GM12878 (cell line): ENCODE data around the gene DNAJC16. TPM values are rescaled to one million over a fixed set of nuclear protein-coding genes. Genes with fewer than 3 reads are reported as not detected.

Source experiments
- BACH1 ChIP-seq: fragments of 450-650 bp; IDR thresholded peaks from 2 replicates; pipeline ENCODE4 v1.6.1; 2017; ENCODE audit warnings: mild to moderate bottlenecking, borderline replicate concordance
- BHLHE40 ChIP-seq, 2 experiments: fragments of 450-650 bp in 1 of 2; IDR thresholded peaks; 2 replicates each; pipeline ENCODE4 v1.6.1; 2011 to 2017; ENCODE audit warnings: low read depth in 2 of 2, borderline replicate concordance in 1 of 2, improper control_type of control experiment in 1 of 2, low read length in 1 of 2, mild to moderate bottlenecking in 1 of 2
- BMI1 ChIP-seq: fragments of 450-650 bp; IDR thresholded peaks from 2 replicates; pipeline ENCODE4 v1.6.1; 2016; ENCODE audit warnings: mild to moderate bottlenecking, moderate library complexity, borderline replicate concordance
- CBFB ChIP-seq: IDR thresholded peaks from 2 replicates; pipeline ENCODE4 v1.6.1; 2016; ENCODE audit warnings: antibody characterized with exemption, low read depth
- DPF2 ChIP-seq: fragments of 450-650 bp; IDR thresholded peaks from 2 replicates; pipeline ENCODE4 v1.6.1; 2017; ENCODE audit warnings: mild to moderate bottlenecking
- EED ChIP-seq: sonication (generic); IDR thresholded peaks from 2 replicates; pipeline ENCODE4 v1.6.1; 2016; ENCODE audit warnings: antibody characterized with exemption, low read depth
- ETV6 ChIP-seq, 2 experiments: fragments of 450-650 bp in 1 of 2; IDR thresholded peaks in 1 of 2; conservative IDR thresholded peaks in 1 of 2; 2 replicates each; pipeline ENCODE4 v1.6.1; 2014; ENCODE audit warnings: antibody characterized with exemption in 1 of 2, borderline replicate concordance in 1 of 2, low read depth in 1 of 2, mild to moderate bottlenecking in 1 of 2, moderate library complexity in 1 of 2
- KDM1A ChIP-seq: fragments of 200-600 bp; sonication (generic); IDR thresholded peaks from 2 replicates; pipeline ENCODE4 v1.6.1; 2016; ENCODE audit warnings: borderline replicate concordance
- LARP7 ChIP-seq: fragments of 450-650 bp; IDR thresholded peaks from 2 replicates; pipeline ENCODE4 v1.6.1; 2017; ENCODE audit warnings: mild to moderate bottlenecking
- NFIC ChIP-seq: IDR thresholded peaks from 2 replicates; pipeline ENCODE4 v1.6.1; 2012; ENCODE audit warnings: low read depth, mild to moderate bottlenecking, inconsistent platforms, low read length, moderate library complexity
- NR2C1 ChIP-seq: fragments of 450-650 bp; IDR thresholded peaks from 2 replicates; pipeline ENCODE4 v1.6.1; 2017; ENCODE audit warnings: antibody characterized with exemption, mild to moderate bottlenecking, moderate library complexity
- NR2F1 ChIP-seq: fragments of 450-650 bp; conservative IDR thresholded peaks from 2 replicates; pipeline ENCODE4 v1.6.1; 2017; ENCODE audit warnings: mild to moderate bottlenecking
- PAX5 ChIP-seq: IDR thresholded peaks from 2 replicates; pipeline ENCODE4 v1.6.1; 2011; ENCODE audit warnings: low read depth, low read length, borderline replicate concordance
- PML ChIP-seq: IDR thresholded peaks from 2 replicates; pipeline ENCODE4 v1.6.1; 2012; ENCODE audit warnings: low read length, inconsistent platforms
- POLR2AphosphoS5 ChIP-seq: IDR thresholded peaks from 2 replicates; pipeline ENCODE4 v1.6.1; 2011; ENCODE audit warnings: mild to moderate bottlenecking, low read length, inconsistent platforms
- RBBP5 ChIP-seq: fragments of 200-600 bp; sonication (generic); conservative IDR thresholded peaks from 2 replicates; pipeline ENCODE4 v1.6.1; 2016
- SIX5 ChIP-seq: IDR thresholded peaks from 2 replicates; pipeline ENCODE4 v1.6.1; 2011; ENCODE audit warnings: mild to moderate bottlenecking, low read depth, low read length, moderate library complexity; ENCODE audit not compliant: severe bottlenecking
- SMAD1 ChIP-seq: fragments of 450-650 bp; IDR thresholded peaks from 2 replicates; pipeline ENCODE4 v1.6.1; 2018; ENCODE audit warnings: mild to moderate bottlenecking, low read depth; ENCODE audit not compliant: partially characterized antibody
- SREBF2 ChIP-seq: IDR thresholded peaks from 2 replicates; pipeline ENCODE4 v1.6.1; 2012; ENCODE audit warnings: mild to moderate bottlenecking, low read length
- SRF ChIP-seq, 2 experiments: IDR thresholded peaks; 2 replicates each; pipeline ENCODE4 v1.6.1; 2011; ENCODE audit warnings: low read depth in 2 of 2, low read length in 2 of 2, mild to moderate bottlenecking in 1 of 2, moderate library complexity in 1 of 2
- TCF3 ChIP-seq: IDR thresholded peaks from 2 replicates; pipeline ENCODE4 v1.6.1; 2012; ENCODE audit warnings: low read depth, mild to moderate bottlenecking, low read length, borderline replicate concordance; ENCODE audit not compliant: insufficient read depth
- ZBED1 ChIP-seq: IDR thresholded peaks from 2 replicates; pipeline ENCODE4 v1.6.1; 2016; ENCODE audit warnings: borderline replicate concordance
- ZNF217 ChIP-seq: fragments of 450-650 bp; IDR thresholded peaks from 2 replicates; pipeline ENCODE4 v1.6.1; 2017; ENCODE audit warnings: antibody characterized with exemption, mild to moderate bottlenecking
- ZNF24 ChIP-seq: fragments of 450-650 bp; IDR thresholded peaks from 2 replicates; pipeline ENCODE4 v1.6.1; 2017; ENCODE audit warnings: antibody characterized with exemption, mild to moderate bottlenecking
- ZNF622 ChIP-seq: fragments of 450-650 bp; IDR thresholded peaks from 2 replicates; pipeline ENCODE4 v1.6.1; 2017; ENCODE audit warnings: mild to moderate bottlenecking, inconsistent platforms
- ZZZ3 ChIP-seq: IDR thresholded peaks from 2 replicates; pipeline ENCODE4 v1.6.1; 2011; ENCODE audit warnings: low read depth; ENCODE audit not compliant: control insufficient read depth, insufficient read length
- polyA plus RNA-seq, 11 experiments: library from polyadenylated mRNA; depleted of rRNA in 4 of 11; unstranded in 6 of 11; stranded (reverse) in 5 of 11; fragments of >200 nt; fragmentation: Nextera tagmentation in 4 of 11; fragmentation: Illumina TruSeq in 1 of 11; extraction: Ambion mirVana in 4 of 11; extraction: Trizol in 1 of 11; gene quantifications; 1 replicate in 1 of 11; 2 replicates in 10 of 11; pipeline versions ENCODE4 v1.2.1 to v1.2.3, GENCODE V29; 2011 to 2016; ENCODE audit warnings: inconsistent platforms in 2 of 11, missing spikeins in 2 of 11, low read depth in 1 of 11
- total RNA-seq, 4 experiments: library from RNA; depleted of rRNA in 3 of 4; stranded (reverse); fragments of >200 nt in 3 of 4; fragmentation: Illumina TruSeq in 1 of 4; extraction: Trizol in 1 of 4; gene quantifications; 2 replicates each; pipeline versions ENCODE4 v1.2.1 to v1.2.3, GENCODE V29; 2013 to 2021
- TF ChIP-seq, protein P1 (sequence below): IDR thresholded peaks from 2 replicates; pipeline ENCODE4 v1.6.1; 2012; ENCODE audit warnings: low read depth, low read length, improper control_type of control experiment
- TF ChIP-seq, protein P2 (sequence below): fragments of 450-650 bp; IDR thresholded peaks from 2 replicates; pipeline ENCODE4 v1.6.1; 2017; ENCODE audit warnings: mild to moderate bottlenecking, moderate library complexity

The DNAJC16 gene
- total and polyA plus RNA-seq, 10 of the 15 experiments (the other 5 are each of a cell fraction or from before 2014, with no cell fraction given): 2.4 to 12.7 (median 7.8) TPM

DNA sequence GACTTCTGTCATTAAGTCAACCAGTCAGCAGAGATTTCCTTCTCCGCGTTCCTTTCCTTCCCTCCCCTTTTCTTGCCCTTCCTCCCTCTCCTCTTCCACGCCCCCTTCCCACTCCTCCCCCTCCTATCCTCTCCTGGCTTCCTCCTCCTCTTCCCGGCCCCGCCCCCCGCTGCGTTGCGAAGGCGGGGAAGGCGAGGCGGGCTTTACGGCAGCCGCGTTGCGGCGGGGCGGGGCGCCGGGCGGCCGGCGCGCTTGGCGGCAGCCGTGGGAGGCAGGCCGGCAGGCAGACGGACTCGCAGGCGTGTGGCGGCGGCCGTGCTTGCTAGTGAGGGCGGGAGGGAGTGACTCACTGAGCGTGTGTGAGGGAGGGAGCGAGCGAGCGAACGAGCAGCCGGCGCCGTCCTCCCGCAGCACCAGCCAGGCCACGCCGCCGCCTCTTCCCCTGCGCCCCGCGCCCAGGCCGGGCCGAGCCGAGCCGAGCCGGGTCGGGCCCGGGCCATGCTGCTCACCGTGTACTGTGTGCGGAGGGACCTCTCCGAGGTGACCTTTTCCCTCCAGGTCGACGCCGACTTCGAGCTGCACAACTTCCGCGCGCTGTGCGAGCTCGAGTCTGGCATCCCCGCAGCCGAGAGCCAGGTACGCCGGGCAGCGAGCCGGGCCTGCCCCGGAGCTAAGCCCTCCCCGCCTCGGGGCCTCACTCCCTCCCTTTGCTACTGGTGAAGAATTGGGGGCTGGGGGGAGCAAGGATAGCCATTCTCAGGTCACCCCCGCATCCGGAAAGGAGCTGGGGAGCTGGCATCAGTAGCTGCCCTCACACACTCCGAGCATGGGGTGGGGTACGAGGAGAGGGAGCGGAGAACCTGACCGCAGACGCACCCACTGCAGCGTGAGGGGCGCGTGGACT, 90.8 kb downstream of the DNAJC16 start, which contains the start of gene DDI2 (continued):
- TF ChIP-seq, protein P1, sequence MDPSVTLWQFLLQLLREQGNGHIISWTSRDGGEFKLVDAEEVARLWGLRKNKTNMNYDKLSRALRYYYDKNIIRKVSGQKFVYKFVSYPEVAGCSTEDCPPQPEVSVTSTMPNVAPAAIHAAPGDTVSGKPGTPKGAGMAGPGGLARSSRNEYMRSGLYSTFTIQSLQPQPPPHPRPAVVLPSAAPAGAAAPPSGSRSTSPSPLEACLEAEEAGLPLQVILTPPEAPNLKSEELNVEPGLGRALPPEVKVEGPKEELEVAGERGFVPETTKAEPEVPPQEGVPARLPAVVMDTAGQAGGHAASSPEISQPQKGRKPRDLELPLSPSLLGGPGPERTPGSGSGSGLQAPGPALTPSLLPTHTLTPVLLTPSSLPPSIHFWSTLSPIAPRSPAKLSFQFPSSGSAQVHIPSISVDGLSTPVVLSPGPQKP: peak; percentile 38; the same call in 1 of the 2 replicates
- TF ChIP-seq, protein P2, sequence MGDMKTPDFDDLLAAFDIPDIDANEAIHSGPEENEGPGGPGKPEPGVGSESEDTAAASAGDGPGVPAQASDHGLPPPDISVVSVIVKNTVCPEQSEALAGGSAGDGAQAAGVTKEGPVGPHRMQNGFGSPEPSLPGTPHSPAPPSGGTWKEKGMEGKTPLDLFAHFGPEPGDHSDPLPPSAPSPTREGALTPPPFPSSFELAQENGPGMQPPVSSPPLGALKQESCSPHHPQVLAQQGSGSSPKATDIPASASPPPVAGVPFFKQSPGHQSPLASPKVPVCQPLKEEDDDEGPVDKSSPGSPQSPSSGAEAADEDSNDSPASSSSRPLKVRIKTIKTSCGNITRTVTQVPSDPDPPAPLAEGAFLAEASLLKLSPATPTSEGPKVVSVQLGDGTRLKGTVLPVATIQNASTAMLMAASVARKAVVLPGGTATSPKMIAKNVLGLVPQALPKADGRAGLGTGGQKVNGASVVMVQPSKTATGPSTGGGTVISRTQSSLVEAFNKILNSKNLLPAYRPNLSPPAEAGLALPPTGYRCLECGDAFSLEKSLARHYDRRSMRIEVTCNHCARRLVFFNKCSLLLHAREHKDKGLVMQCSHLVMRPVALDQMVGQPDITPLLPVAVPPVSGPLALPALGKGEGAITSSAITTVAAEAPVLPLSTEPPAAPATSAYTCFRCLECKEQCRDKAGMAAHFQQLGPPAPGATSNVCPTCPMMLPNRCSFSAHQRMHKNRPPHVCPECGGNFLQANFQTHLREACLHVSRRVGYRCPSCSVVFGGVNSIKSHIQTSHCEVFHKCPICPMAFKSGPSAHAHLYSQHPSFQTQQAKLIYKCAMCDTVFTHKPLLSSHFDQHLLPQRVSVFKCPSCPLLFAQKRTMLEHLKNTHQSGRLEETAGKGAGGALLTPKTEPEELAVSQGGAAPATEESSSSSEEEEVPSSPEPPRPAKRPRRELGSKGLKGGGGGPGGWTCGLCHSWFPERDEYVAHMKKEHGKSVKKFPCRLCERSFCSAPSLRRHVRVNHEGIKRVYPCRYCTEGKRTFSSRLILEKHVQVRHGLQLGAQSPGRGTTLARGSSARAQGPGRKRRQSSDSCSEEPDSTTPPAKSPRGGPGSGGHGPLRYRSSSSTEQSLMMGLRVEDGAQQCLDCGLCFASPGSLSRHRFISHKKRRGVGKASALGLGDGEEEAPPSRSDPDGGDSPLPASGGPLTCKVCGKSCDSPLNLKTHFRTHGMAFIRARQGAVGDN: peak; percentile 73
- TF ChIP-seq CBFB: no peak
- TF ChIP-seq SMAD1: no peak
- no peak for TF ChIP-seq KDM1A
- TF ChIP-seq NR2C1: peak; percentile 64
- peak; percentile 17 for TF ChIP-seq SIX5
- peak; percentile 69 for TF ChIP-seq EED
- TF ChIP-seq SREBF2: no peak
- no peak for TF ChIP-seq SRF (IDR thresholded peaks at IDR 0.05; ENCODE audit: low read depth in 2 of 2, low read length in 2 of 2)
- peak; percentile 58 to 87; a peak in 3 of 4 replicates for TF ChIP-seq BHLHE40 (IDR thresholded peaks at IDR 0.05; ENCODE audit: borderline replicate concordance in 1 of 2, low read depth in 2 of 2, low read length in 1 of 2)
- no peak for TF ChIP-seq RBBP5
- TF ChIP-seq ZNF24: 0 out of 2 replicates have a peak, but pooled peaks have one; percentile 52
- peak; percentile 92 for TF ChIP-seq BACH1
- TF ChIP-seq ZZZ3: no peak
- no peak for TF ChIP-seq ZNF217
- TF ChIP-seq NR2F1: peak; percentile 91
- TF ChIP-seq LARP7: peak; percentile 93
- no peak for TF ChIP-seq TCF3
- no peak for TF ChIP-seq ETV6 (conservative IDR thresholded peaks at IDR 0.05 in 1 of 2, IDR thresholded peaks at IDR 0.05 in 1 of 2; ENCODE audit: borderline replicate concordance in 1 of 2, low read depth in 1 of 2)
- no peak for TF ChIP-seq ZBED1
- peak; percentile 74; the same call in 1 of the 2 replicates for TF ChIP-seq POLR2AphosphoS5
- TF ChIP-seq PML: no peak
- no peak for TF ChIP-seq NFIC
- TF ChIP-seq PAX5: no peak
- no peak for TF ChIP-seq BMI1
- no peak for TF ChIP-seq ZNF622
- peak; percentile 80 for TF ChIP-seq DPF2
